Hematopoietic multipotent progenitor cell (in vitro differentiated cells): Measurements from ENCODE around the gene TRAPPC3L. TPM values are rescaled to one million over a fixed set of nuclear protein-coding genes. Genes with fewer than 3 reads are reported as not detected.
"Not testable (repeated sequence)": the region's sequence is repeated elsewhere in the genome, so short reads cannot be mapped to it uniquely, and the experiment has no call there.

Experiments used
- DNase-seq, 3 donors: peaks; one replicate each; pipeline ENCODE4 v3.0.0-alpha.2; 2011 to 2015; ENCODE audit warnings: low read depth in 2 of 3, low spot score in 2 of 3
- total RNA-seq: library from RNA; depleted of rRNA; stranded (reverse); fragments of >200 nt; gene quantifications from one replicate; pipeline ENCODE4 v1.2.3, GENCODE V29; 2012

Gene TRAPPC3L
- total RNA-seq, 1 donor, result not detected

GRCh38 chr6:116515141-116515540, 30.3 kb downstream of the TRAPPC3L start:
- DNase-seq, result no peak

GRCh38 chr6:116514111-116514510, 31.4 kb downstream of the TRAPPC3L start:
- DNase-seq, result no peak

GRCh38 chr6:116513224-116513875, 32.1 kb downstream of the TRAPPC3L start:
- no peak for DNase-seq

- DNase-seq, result no peak
These were observed 32.8 kb downstream of the TRAPPC3L start for GRCh38 chr6:116512734-116513133.

- no peak for DNase-seq
These were observed 33.3 kb downstream of the TRAPPC3L start for GRCh38 chr6:116512111-116512559.

GRCh38 chr6:116511424-116512110, 33.9 kb downstream of the TRAPPC3L start, which contains the start of gene CALHM5:
CALHM5 (plus strand) TSS chr6:116511639; CDS start chr6:116511697, 58 bp downstream.
- DNase-seq, result no peak

GRCh38 chr6:116508527-116508926, 37.0 kb downstream of the TRAPPC3L start:
- DNase-seq, result no peak

GRCh38 chr6:116507324-116507723, 38.2 kb downstream of the TRAPPC3L start:
- DNase-seq, result no peak

GRCh38 chr6:116500969-116501433, 44.5 kb downstream of the TRAPPC3L start:
- no peak for DNase-seq

GRCh38 chr6:116497113-116497676, 48.3 kb downstream of the TRAPPC3L start:
- DNase-seq, result no peak

GRCh38 chr6:116495161-116495560, 50.3 kb downstream of the TRAPPC3L start:
- DNase-seq, result not testable (repeated sequence)

GRCh38 chr6:116492331-116493067, 53.0 kb downstream of the TRAPPC3L start:
- DNase-seq, result peak in 2 of 3 donors; percentile 54 to 80

- no peak for DNase-seq
These were observed 53.7 kb downstream of the TRAPPC3L start for GRCh38 chr6:116491610-116492330.

GRCh38 chr6:116485559-116486184, 59.8 kb downstream of the TRAPPC3L start:
- no peak for DNase-seq

- no peak for DNase-seq
These were observed 61.9 kb downstream of the TRAPPC3L start for GRCh38 chr6:116483616-116484015.

- DNase-seq, result no peak
These were observed 62.7 kb downstream of the TRAPPC3L start for GRCh38 chr6:116482780-116483179.

- peak in 2 of 3 donors; percentile 56 to 79 for DNase-seq
These were observed 69.3 kb downstream of the TRAPPC3L start for GRCh38 chr6:116476002-116476678.

- no peak for DNase-seq
These were observed 70.3 kb downstream of the TRAPPC3L start for GRCh38 chr6:116475141-116475540.

- DNase-seq, result no peak
These were observed 72.8 kb downstream of the TRAPPC3L start for GRCh38 chr6:116472706-116473105.
